DND-41 (cell line): ENCODE data around the gene GJB2.

Experiments
- EZH2 ChIP-seq: IDR thresholded peaks from 3 replicates; pipeline ENCODE4 v1.6.1; 2012; ENCODE audit warnings: borderline replicate concordance, low read depth, mild to moderate bottlenecking, moderate library complexity, low read length, inconsistent platforms; ENCODE audit not compliant: severe bottlenecking
- TF ChIP-seq, protein P1 (sequence below): IDR thresholded peaks from 2 replicates; pipeline ENCODE4 v1.5.1; 2012; ENCODE audit warnings: borderline replicate concordance, low read length, moderate library complexity, mild to moderate bottlenecking; ENCODE audit not compliant: poor library complexity, severe bottlenecking; ENCODE audit errors: extremely low read depth

DNA sequence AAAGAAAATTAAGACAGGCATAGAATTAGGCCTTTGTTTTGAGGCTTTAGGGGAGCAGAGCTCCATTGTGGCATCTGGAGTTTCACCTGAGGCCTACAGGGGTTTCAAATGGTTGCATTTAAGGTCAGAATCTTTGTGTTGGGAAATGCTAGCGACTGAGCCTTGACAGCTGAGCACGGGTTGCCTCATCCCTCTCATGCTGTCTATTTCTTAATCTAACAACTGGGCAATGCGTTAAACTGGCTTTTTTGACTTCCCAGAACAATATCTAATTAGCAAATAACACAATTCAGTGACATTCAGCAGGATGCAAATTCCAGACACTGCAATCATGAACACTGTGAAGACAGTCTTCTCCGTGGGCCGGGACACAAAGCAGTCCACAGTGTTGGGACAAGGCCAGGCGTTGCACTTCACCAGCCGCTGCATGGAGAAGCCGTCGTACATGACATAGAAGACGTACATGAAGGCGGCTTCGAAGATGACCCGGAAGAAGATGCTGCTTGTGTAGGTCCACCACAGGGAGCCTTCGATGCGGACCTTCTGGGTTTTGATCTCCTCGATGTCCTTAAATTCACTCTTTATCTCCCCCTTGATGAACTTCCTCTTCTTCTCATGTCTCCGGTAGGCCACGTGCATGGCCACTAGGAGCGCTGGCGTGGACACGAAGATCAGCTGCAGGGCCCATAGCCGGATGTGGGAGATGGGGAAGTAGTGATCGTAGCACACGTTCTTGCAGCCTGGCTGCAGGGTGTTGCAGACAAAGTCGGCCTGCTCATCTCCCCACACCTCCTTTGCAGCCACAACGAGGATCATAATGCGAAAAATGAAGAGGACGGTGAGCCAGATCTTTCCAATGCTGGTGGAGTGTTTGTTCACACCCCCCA lies 3.8 kb downstream of the GJB2 start:
- TF ChIP-seq, protein P1, sequence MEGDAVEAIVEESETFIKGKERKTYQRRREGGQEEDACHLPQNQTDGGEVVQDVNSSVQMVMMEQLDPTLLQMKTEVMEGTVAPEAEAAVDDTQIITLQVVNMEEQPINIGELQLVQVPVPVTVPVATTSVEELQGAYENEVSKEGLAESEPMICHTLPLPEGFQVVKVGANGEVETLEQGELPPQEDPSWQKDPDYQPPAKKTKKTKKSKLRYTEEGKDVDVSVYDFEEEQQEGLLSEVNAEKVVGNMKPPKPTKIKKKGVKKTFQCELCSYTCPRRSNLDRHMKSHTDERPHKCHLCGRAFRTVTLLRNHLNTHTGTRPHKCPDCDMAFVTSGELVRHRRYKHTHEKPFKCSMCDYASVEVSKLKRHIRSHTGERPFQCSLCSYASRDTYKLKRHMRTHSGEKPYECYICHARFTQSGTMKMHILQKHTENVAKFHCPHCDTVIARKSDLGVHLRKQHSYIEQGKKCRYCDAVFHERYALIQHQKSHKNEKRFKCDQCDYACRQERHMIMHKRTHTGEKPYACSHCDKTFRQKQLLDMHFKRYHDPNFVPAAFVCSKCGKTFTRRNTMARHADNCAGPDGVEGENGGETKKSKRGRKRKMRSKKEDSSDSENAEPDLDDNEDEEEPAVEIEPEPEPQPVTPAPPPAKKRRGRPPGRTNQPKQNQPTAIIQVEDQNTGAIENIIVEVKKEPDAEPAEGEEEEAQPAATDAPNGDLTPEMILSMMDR, result no peak
- no peak for TF ChIP-seq EZH2
